GM18873 (cell line): Measurements from ENCODE around the gene LLGL2.
"Not testable (repeated sequence)": the region's sequence is repeated elsewhere in the genome, so short reads cannot be mapped to it uniquely, and the experiment has no call there.

Experiments
- ATAC-seq: cut with Tn5 transposase; IDR thresholded peaks from one replicate; pipeline ENCODE4 v1.9.1; 2021; ENCODE audit warnings: mild to moderate bottlenecking, moderate library complexity, moderate number of reproducible peaks; ENCODE audit not compliant: unreplicated experiment, low FRiP score

The LLGL2 gene, protein sequence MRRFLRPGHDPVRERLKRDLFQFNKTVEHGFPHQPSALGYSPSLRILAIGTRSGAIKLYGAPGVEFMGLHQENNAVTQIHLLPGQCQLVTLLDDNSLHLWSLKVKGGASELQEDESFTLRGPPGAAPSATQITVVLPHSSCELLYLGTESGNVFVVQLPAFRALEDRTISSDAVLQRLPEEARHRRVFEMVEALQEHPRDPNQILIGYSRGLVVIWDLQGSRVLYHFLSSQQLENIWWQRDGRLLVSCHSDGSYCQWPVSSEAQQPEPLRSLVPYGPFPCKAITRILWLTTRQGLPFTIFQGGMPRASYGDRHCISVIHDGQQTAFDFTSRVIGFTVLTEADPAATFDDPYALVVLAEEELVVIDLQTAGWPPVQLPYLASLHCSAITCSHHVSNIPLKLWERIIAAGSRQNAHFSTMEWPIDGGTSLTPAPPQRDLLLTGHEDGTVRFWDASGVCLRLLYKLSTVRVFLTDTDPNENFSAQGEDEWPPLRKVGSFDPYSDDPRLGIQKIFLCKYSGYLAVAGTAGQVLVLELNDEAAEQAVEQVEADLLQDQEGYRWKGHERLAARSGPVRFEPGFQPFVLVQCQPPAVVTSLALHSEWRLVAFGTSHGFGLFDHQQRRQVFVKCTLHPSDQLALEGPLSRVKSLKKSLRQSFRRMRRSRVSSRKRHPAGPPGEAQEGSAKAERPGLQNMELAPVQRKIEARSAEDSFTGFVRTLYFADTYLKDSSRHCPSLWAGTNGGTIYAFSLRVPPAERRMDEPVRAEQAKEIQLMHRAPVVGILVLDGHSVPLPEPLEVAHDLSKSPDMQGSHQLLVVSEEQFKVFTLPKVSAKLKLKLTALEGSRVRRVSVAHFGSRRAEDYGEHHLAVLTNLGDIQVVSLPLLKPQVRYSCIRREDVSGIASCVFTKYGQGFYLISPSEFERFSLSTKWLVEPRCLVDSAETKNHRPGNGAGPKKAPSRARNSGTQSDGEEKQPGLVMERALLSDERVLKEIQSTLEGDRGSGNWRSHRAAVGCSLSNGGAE

GRCh38 chr17:75524970-75525805, at the start of gene LLGL2:
TSS of gene LLGL2 (plus strand) at chr17:75525697. CDS start at chr17:75543427, 17,730 bp downstream.
- peak; percentile 71 for ATAC-seq

- ATAC-seq = no peak
Observed at GRCh38 chr17:75475851-75476250, 49.6 kb upstream of the LLGL2 start.

DNA sequence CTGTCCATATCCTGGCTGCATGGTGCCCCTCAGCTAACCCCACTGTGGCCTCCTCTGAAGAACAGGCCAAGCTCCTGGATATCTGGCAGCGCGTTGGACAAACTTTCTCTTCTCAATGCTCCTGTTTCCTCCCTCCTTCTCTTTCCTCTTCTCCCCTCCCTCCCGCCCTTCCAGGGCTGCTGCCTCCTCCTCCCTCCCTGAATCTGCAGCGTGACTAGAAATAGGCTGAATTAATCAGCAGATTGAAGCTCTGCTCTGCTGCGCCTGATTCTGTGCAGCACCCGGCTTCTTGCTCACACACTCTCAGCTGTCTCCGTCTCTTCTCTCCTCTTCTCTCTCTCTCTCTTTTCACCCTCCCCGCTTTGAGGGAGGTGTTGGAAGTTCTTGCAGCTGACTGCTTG, 49.2 kb upstream of the LLGL2 start:
- no peak for ATAC-seq

GRCh38 chr17:75476752-75477489, 48.6 kb upstream of the LLGL2 start:
- no peak for ATAC-seq

- not testable (repeated sequence) for ATAC-seq
Observed at GRCh38 chr17:75477490-75477862, 48.0 kb upstream of the LLGL2 start.

- ATAC-seq = no peak
Observed at GRCh38 chr17:75478508-75478907, 47.0 kb upstream of the LLGL2 start.

- ATAC-seq = no peak
Observed at GRCh38 chr17:75480281-75480680, 45.2 kb upstream of the LLGL2 start.

DNA sequence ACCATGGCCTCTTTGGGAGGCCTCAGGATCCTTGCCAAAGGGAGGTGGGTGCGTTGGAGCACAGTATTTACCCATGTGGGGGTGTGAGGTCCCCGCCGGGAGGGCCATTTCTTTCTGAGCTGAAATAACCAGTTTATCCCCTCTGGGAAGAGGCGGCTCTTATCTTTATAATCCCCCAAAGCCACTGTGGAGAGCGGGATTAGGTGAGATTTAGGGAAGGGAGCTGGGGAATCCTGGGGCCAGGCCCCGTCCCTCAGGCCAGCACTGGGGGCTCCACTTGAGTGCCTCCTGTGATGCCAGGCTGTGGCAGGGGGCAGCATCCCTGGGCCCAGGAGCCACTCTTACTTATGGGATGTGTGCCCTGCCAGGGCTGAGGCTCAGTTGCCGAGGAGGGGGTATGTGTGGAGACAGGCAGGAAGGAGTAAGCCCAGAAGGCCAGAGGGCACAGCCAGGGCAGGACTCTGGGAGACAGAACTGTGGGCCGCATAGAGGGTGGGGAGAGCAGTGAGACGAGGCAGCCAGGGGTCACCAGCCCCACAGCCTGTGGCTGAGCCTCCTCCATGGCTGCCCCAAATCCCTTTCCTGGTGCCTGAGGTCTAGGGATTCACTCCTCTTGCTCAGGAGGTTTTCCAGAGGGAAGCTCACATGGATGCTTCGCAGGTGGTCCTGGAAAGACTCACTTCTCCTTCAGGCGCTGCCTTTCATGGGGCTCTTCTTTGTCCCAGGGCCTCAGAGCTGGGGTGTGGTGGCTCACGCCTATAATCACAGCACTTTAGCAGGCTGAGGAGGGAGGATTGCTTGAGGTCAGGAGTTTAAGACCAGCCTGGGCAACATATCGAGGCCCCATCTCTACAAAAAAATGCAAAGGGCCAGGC, 44.1 kb upstream of the LLGL2 start:
- ATAC-seq = no peak

DNA sequence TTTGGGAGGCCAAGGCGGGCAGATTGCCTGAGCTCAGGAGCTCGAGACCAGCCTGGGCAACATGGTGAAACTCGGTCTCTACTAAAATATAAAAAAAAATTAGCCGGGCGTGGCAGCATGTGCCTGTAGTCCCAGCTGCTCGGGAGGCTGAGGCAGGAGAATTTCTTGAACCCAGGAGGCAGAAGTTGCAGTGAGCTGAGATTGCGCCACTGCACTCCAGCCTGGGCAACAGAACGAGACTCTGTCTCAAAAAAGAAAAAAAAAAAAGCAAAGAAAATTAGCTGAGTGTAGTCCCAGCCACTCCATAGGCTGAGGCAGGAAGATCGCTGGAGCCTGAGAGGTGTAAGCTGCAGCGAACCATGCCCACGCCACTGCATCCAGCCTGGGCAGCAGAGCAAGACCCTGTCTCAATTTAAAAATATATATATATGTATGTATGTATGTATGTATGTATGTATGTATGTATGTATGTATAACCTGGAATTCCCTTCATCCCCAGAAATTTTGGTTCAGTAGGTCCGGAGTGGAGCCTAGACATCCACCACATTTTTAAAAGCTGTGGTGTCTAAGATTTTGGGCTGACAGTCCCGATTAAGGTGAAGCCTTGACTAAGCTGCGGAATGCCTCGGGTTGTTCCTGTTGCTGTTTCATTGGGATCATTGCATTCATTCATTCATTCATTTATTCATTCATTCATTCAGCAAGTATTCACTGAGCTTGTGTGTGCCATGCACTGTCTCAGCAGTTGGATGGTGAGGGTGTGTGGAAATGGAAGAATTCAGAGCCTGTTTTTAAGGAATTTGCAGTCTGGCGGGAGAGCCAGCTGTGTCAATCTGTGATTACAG, 43.2 kb upstream of the LLGL2 start:
- no peak for ATAC-seq

- no peak for ATAC-seq
Observed at GRCh38 chr17:75485688-75486087, 39.8 kb upstream of the LLGL2 start.

GRCh38 chr17:75486151-75486550, 39.3 kb upstream of the LLGL2 start:
- no peak for ATAC-seq

- no peak for ATAC-seq
Observed at GRCh38 chr17:75486951-75487350, 38.5 kb upstream of the LLGL2 start.

GRCh38 chr17:75487351-75488070, 38.0 kb upstream of the LLGL2 start:
- ATAC-seq = no peak

DNA sequence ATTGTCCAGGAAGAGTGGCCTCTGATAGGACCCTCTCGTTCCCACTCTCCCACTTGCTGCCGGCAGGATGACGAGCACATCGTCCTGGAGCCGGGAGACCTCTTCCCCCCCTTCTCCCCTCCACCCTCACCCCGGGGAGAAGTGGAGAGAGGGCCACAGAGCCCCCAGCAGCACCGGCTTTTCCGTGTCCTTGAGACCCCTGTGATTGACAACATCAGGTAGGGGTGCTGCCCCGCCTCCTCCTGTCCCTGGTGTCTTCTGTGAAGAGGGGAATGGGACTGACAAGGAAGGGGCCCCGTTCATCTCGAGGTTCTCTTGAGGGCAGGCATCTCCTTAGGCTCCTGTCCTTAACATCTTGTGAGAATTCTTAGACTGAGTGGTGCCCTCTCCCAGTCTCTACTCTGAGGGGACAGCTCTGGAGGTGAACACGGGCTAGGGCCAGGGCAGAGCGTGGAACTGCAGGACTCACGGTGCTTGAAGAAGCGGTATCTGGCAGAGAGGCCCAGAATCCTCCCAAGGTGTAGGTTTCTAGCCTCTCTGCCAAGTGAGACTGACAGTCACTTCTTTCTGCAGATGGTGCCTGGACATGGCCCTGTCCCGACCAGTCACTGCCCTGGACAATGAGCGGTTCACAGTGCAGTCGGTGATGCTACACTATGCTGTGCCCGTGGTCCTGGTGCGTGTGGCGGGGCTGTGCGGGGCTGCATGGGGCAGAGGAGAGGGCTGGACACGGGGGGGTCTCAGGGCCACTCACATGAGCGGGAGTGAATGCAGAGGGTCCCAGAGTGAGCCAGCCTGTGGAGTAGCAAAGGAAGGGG, 36.6 kb upstream of the LLGL2 start:
- no peak for ATAC-seq

DNA sequence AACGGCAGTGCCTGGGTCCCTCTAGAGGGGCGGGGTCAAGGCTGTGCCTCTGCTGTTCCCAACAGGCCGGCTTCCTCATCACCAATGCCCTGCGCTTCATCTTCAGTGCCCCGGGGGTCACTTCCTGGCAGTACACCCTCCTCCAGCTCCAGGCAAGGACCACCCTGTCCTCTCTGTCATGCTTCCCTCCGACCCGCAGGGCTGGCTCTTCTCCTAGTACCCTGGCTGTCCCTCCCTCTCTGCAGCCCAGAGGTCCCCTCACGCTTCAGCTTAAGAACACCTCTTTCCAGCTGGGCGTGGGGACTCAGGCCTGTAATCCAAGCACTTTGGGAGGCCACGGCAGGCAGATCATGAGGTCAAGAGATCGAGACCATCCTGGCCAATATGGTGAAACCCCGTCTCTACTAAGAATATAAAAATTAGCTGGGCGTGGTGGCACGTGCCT, 36.0 kb upstream of the LLGL2 start:
- no peak for ATAC-seq

DNA sequence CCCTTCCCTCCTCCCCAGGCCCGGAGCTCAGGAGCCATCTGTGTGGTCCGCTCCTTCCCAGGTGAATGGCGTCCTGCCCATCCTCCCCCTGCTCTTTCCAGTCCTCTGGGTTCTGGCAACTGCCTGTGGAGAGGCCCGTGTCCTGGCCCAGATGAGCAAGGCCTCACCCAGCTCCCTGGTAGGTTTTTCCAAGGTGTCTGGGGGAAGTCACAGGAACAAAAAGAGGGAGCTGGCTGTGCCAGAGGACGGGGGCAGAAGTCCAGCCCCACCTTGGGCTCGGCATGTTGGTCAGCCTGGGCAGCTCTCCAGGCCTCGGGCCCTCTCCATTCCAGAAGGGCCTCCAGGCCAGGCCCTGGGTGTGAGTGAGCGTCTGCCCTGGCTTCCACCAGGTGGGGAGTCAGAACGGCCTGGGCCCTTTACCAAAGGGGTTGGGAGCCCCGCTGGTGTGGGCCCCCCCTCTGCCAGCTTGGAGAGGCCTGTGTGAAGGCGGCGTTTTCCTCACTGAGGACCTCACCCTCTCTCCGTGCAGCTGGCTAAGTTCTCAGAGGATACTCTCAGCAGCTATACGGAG, 35.2 kb upstream of the LLGL2 start:
- ATAC-seq = no peak
